ENCODE measurements around the gene EMX1.

- TF ChIP-seq CTCF (IDR thresholded peaks at IDR 0.05) (no peak), POLR2A (IDR thresholded peaks at IDR 0.05) (no peak)
Observed at GRCh38 chr2:72883356-72883962, 33.9 kb upstream of the EMX1 start.

Measured in testis (tissue), 2 donors.